Fibroblast of lung (primary cell): ENCODE measurements around the gene BLOC1S6.

Source experiments
- EZH2 ChIP-seq: IDR thresholded peaks from 2 replicates; pipeline ENCODE4 v1.5.1; 2012; ENCODE audit warnings: low read length, control low read depth, mild to moderate bottlenecking; ENCODE audit errors: missing control alignments
- TF ChIP-seq, protein P1 (sequence below), 2 donors: IDR thresholded peaks in 1 of 2; conservative IDR thresholded peaks in 1 of 2; 1 replicate in 1 of 2; 2 replicates in 1 of 2; pipeline ENCODE4 v1.5.1; 2011 to 2012; ENCODE audit warnings: low read length in 2 of 2, control low read depth in 1 of 2, inconsistent platforms in 1 of 2, low read depth in 1 of 2, mild to moderate bottlenecking in 1 of 2

DNA sequence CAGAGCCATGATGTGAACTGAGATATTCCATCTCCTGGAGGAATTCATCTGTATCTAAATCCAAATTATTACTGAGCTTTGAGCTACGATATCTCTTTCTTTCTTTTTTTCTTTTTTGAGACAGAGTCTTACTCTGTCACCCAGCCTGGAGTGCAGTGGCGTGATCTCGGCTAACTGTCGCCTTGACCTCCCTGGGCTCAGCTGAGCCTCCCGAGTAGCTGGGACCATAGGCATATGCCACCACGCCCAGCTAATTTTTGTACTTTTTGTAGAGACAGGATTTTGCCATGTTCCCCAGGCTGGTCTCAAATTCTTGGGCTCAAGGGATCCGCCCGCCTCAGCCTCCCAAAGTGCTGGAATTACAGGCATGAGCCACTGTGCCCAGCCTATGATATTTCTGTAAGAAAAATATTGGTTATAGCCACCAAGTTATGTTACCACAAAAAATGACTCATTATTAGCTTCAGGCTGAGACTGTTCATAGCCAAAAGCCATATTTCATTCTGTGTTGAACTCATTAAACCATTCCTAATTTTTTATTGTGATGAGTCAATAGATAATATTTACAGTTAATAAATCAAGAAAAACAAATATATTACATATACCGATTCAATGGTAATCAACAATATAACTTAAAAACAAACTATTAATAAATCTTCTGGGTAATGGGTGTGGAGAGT, 37.5 kb upstream of the BLOC1S6 start:
- TF ChIP-seq EZH2 = no peak
- TF ChIP-seq, protein P1, sequence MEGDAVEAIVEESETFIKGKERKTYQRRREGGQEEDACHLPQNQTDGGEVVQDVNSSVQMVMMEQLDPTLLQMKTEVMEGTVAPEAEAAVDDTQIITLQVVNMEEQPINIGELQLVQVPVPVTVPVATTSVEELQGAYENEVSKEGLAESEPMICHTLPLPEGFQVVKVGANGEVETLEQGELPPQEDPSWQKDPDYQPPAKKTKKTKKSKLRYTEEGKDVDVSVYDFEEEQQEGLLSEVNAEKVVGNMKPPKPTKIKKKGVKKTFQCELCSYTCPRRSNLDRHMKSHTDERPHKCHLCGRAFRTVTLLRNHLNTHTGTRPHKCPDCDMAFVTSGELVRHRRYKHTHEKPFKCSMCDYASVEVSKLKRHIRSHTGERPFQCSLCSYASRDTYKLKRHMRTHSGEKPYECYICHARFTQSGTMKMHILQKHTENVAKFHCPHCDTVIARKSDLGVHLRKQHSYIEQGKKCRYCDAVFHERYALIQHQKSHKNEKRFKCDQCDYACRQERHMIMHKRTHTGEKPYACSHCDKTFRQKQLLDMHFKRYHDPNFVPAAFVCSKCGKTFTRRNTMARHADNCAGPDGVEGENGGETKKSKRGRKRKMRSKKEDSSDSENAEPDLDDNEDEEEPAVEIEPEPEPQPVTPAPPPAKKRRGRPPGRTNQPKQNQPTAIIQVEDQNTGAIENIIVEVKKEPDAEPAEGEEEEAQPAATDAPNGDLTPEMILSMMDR (conservative IDR thresholded peaks at IDR 0.05 in 1 of 2, IDR thresholded peaks at IDR 0.05 in 1 of 2; ENCODE audit: low read depth in 1 of 2, low read length in 2 of 2) = no peak
